Measurements from ENCODE around the gene RND2. TPM values are rescaled to one million over a fixed set of nuclear protein-coding genes. Genes with fewer than 3 reads are reported as not detected.

The RND2 gene
- total and polyA plus RNA-seq, 4 donors = 1.9 to 2.8 (median 2.2) TPM

DNA sequence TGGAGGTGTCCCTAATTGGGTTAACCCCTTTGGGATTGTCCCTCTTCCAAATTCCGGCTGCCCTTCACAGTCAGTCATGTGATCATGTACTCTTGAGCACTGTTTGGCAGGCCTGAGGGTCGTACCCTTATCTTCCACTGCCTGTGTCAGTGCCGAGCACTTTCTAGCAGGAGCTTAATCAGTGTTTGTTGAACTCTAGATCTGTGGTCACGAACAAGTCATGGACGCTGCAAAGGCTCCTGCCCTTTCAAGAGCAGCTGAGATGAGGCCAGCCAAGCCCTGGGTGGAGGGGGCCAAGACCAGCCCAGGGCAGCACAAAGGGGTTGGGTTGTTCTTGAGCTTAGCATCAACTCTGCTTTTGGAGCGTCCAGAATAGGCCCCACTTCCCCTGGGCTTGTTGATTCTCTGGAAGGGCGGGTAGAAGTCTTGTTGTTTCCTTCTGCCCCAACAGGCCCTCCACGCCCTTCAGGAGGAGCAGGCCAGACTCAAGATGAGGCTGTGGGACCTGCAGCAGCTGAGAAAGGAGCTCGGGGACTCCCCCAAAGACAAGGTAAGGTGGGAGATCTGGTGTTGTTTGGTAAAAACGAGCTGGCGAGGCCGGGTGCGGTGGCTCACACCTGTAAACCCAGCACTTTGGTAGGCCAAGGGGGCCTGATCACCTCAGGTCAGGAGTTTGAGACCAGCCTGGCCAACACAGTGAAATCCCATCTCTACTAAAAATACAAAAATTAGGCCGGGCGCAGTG is 13.1 kb upstream of the RND2 start:
- no peaks in the 10 kb centered on the region for H3K27me3 ChIP-seq (ENCODE audit: control insufficient read depth in 4 of 4, insufficient read depth in 4 of 4, low read length in 3 of 4)
- H3K9ac ChIP-seq (ENCODE audit: low read depth in 1 of 2, low read length in 2 of 2) = no peak overlapping the region
- peaks cover 0 to 12% (median 10%) of the 10 kb centered on the region in 4 donors for H3K4me1 ChIP-seq (ENCODE audit: control insufficient read depth in 4 of 4, insufficient read depth in 4 of 4, low read length in 3 of 4)
- WGBS = 87% methylated on average over 15 of the region's 15 CpGs
- DNase-seq (ENCODE audit: low spot score) = no peak
- H3K36me3 ChIP-seq (ENCODE audit: control insufficient read depth in 4 of 4, insufficient read depth in 3 of 4, low read depth in 1 of 4, low read length in 3 of 4) = peaks cover 1 to 28% (median 10%) of the 10 kb centered on the region in 4 donors
- H3K9me3 ChIP-seq (ENCODE audit: control insufficient read depth in 4 of 4, low read length in 3 of 4) = no peaks in the 10 kb centered on the region
- H3K4me3 ChIP-seq (ENCODE audit: low read depth in 1 of 3, low read length in 3 of 3) = no peak overlapping the region
- H3K27ac ChIP-seq (ENCODE audit: low read depth in 1 of 2, low read length in 2 of 2) = no peak overlapping the region
- no peak for TF ChIP-seq JUND (IDR thresholded peaks at IDR 0.05)
- TF ChIP-seq, protein P1, sequence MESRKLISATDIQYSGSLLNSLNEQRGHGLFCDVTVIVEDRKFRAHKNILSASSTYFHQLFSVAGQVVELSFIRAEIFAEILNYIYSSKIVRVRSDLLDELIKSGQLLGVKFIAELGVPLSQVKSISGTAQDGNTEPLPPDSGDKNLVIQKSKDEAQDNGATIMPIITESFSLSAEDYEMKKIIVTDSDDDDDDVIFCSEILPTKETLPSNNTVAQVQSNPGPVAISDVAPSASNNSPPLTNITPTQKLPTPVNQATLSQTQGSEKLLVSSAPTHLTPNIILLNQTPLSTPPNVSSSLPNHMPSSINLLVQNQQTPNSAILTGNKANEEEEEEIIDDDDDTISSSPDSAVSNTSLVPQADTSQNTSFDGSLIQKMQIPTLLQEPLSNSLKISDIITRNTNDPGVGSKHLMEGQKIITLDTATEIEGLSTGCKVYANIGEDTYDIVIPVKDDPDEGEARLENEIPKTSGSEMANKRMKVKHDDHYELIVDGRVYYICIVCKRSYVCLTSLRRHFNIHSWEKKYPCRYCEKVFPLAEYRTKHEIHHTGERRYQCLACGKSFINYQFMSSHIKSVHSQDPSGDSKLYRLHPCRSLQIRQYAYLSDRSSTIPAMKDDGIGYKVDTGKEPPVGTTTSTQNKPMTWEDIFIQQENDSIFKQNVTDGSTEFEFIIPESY (IDR thresholded peaks at IDR 0.05) = no peak
- peak; percentile 52 for TF ChIP-seq NR2F2 (IDR thresholded peaks at IDR 0.05)
- no peak for TF ChIP-seq FOXA2 (IDR thresholded peaks at IDR 0.05)
- TF ChIP-seq TAF1 (conservative IDR thresholded peaks at IDR 0.05) = no peak

DNA sequence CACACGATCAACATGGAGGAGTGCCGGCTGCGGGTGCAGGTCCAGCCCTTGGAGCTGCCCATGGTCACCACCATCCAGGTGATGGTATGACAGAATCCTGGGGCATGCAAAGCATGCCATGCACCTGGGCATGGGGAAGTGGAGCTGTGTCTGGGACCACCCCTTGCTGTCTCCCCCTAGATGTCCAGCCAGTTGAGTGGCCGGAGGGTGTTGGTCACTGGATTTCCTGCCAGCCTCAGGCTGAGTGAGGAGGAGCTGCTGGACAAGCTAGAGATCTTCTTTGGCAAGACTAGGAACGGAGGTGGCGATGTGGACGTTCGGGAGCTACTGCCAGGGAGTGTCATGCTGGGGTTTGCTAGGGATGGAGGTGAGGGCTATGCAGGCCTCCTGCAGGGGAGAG is 11.7 kb upstream of the RND2 start:
- Histone ChIP-seq H3K27me3 (ENCODE audit: control insufficient read depth in 4 of 4, insufficient read depth in 4 of 4, low read length in 3 of 4) (no peaks in the 10 kb centered on the region), H3K27ac (ENCODE audit: low read depth in 1 of 2, low read length in 2 of 2) (no peak overlapping the region), H3K9ac (ENCODE audit: low read depth in 1 of 2, low read length in 2 of 2) (no peak overlapping the region), H3K36me3 (ENCODE audit: control insufficient read depth in 4 of 4, insufficient read depth in 3 of 4, low read depth in 1 of 4, low read length in 3 of 4) (peaks cover 1 to 28% (median 10%) of the 10 kb centered on the region in 4 donors), H3K4me1 (ENCODE audit: control insufficient read depth in 4 of 4, insufficient read depth in 4 of 4, low read length in 3 of 4) (peaks cover 0 to 11% (median 9%) of the 10 kb centered on the region in 4 donors), H3K9me3 (ENCODE audit: control insufficient read depth in 4 of 4, low read length in 3 of 4) (no peaks in the 10 kb centered on the region), H3K4me3 (ENCODE audit: low read depth in 1 of 3, low read length in 3 of 3) (no peak overlapping the region)
- no peak for TF ChIP-seq TAF1 (conservative IDR thresholded peaks at IDR 0.05)
- no peak for TF ChIP-seq HNF4A (conservative IDR thresholded peaks at IDR 0.05)
- no peak for TF ChIP-seq RXRA (IDR thresholded peaks at IDR 0.05)
- no peak for TF ChIP-seq NR2F2 (IDR thresholded peaks at IDR 0.05)
- DNase-seq (ENCODE audit: low spot score) = no peak
- WGBS = 93% methylated on average over 8 of the region's 8 CpGs

DNA sequence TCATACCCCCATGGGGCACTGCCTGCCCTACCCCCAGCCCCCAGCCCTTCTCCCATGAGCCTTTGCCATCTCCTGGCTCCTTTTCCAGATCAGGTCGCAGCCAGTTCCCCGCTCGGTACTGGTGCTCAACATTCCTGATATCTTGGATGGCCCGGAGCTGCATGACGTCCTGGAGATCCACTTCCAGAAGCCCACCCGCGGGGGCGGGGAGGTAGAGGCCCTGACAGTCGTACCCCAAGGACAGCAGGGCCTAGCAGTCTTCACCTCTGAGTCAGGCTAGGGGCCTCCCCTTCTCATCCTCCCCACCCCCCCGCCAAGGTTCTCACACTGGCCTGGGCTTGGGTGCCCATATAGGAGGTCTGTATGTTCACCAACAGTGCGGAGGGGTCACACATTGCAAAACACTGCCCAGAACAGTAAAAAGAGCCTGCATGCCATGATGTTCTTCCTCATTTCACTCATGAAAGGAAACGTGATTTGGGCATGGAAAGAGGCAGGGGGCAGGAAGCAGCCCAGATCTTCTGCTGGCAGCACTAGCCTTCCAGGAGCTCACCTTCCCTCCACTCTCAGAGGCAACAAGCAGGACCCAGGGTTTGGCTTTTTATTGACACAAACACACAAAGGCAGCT is 10.9 kb upstream of the RND2 start:
- Histone ChIP-seq H3K9ac (ENCODE audit: low read depth in 1 of 2, low read length in 2 of 2) (no peak overlapping the region), H3K4me3 (ENCODE audit: low read depth in 1 of 3, low read length in 3 of 3) (no peak overlapping the region), H3K9me3 (ENCODE audit: control insufficient read depth in 4 of 4, low read length in 3 of 4) (no peaks in the 10 kb centered on the region), H3K36me3 (ENCODE audit: control insufficient read depth in 4 of 4, insufficient read depth in 3 of 4, low read depth in 1 of 4, low read length in 3 of 4) (peaks cover 0 to 28% (median 10%) of the 10 kb centered on the region in 4 donors), H3K27me3 (ENCODE audit: control insufficient read depth in 4 of 4, insufficient read depth in 4 of 4, low read length in 3 of 4) (no peaks in the 10 kb centered on the region), H3K4me1 (ENCODE audit: control insufficient read depth in 4 of 4, insufficient read depth in 4 of 4, low read length in 3 of 4) (peaks cover 0 to 11% (median 9%) of the 10 kb centered on the region in 4 donors), H3K27ac (ENCODE audit: low read depth in 1 of 2, low read length in 2 of 2) (no peak overlapping the region)
- WGBS = 88% methylated on average over 12 of the region's 12 CpGs
- DNase-seq (ENCODE audit: low spot score) = no peak
- TF ChIP-seq HNF4A (conservative IDR thresholded peaks at IDR 0.05) = no peak
- no peak for TF ChIP-seq YY1 (IDR thresholded peaks at IDR 0.05)
- TF ChIP-seq TAF1 (conservative IDR thresholded peaks at IDR 0.05) = no peak
- TF ChIP-seq SP1 (IDR thresholded peaks at IDR 0.05) = no peak
- TF ChIP-seq, protein P2, sequence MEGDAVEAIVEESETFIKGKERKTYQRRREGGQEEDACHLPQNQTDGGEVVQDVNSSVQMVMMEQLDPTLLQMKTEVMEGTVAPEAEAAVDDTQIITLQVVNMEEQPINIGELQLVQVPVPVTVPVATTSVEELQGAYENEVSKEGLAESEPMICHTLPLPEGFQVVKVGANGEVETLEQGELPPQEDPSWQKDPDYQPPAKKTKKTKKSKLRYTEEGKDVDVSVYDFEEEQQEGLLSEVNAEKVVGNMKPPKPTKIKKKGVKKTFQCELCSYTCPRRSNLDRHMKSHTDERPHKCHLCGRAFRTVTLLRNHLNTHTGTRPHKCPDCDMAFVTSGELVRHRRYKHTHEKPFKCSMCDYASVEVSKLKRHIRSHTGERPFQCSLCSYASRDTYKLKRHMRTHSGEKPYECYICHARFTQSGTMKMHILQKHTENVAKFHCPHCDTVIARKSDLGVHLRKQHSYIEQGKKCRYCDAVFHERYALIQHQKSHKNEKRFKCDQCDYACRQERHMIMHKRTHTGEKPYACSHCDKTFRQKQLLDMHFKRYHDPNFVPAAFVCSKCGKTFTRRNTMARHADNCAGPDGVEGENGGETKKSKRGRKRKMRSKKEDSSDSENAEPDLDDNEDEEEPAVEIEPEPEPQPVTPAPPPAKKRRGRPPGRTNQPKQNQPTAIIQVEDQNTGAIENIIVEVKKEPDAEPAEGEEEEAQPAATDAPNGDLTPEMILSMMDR (IDR thresholded peaks at IDR 0.05; ENCODE audit: low read depth, low read length, missing input control) = no peak
- TF ChIP-seq EGR1 (IDR thresholded peaks at IDR 0.05; ENCODE audit: low read depth in 2 of 2) = no peak
- TF ChIP-seq, protein P3, sequence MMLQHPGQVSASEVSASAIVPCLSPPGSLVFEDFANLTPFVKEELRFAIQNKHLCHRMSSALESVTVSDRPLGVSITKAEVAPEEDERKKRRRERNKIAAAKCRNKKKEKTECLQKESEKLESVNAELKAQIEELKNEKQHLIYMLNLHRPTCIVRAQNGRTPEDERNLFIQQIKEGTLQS (IDR thresholded peaks at IDR 0.05) = no peak
- no peak for TF ChIP-seq RAD21 (IDR thresholded peaks at IDR 0.05)
- no peak for TF ChIP-seq JUND (IDR thresholded peaks at IDR 0.05)
- TF ChIP-seq, protein P4, sequence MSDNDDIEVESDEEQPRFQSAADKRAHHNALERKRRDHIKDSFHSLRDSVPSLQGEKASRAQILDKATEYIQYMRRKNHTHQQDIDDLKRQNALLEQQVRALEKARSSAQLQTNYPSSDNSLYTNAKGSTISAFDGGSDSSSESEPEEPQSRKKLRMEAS (IDR thresholded peaks at IDR 0.05) = no peak
- TF ChIP-seq, protein P5, sequence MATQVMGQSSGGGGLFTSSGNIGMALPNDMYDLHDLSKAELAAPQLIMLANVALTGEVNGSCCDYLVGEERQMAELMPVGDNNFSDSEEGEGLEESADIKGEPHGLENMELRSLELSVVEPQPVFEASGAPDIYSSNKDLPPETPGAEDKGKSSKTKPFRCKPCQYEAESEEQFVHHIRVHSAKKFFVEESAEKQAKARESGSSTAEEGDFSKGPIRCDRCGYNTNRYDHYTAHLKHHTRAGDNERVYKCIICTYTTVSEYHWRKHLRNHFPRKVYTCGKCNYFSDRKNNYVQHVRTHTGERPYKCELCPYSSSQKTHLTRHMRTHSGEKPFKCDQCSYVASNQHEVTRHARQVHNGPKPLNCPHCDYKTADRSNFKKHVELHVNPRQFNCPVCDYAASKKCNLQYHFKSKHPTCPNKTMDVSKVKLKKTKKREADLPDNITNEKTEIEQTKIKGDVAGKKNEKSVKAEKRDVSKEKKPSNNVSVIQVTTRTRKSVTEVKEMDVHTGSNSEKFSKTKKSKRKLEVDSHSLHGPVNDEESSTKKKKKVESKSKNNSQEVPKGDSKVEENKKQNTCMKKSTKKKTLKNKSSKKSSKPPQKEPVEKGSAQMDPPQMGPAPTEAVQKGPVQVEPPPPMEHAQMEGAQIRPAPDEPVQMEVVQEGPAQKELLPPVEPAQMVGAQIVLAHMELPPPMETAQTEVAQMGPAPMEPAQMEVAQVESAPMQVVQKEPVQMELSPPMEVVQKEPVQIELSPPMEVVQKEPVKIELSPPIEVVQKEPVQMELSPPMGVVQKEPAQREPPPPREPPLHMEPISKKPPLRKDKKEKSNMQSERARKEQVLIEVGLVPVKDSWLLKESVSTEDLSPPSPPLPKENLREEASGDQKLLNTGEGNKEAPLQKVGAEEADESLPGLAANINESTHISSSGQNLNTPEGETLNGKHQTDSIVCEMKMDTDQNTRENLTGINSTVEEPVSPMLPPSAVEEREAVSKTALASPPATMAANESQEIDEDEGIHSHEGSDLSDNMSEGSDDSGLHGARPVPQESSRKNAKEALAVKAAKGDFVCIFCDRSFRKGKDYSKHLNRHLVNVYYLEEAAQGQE (IDR thresholded peaks at IDR 0.05) = no peak
- TF ChIP-seq FOXA1 (IDR thresholded peaks at IDR 0.05) = no peak
- no peak for TF ChIP-seq FOXA2 (IDR thresholded peaks at IDR 0.05)
- TF ChIP-seq NR2F2 (IDR thresholded peaks at IDR 0.05) = no peak
- TF ChIP-seq GABPA (IDR thresholded peaks at IDR 0.05 in 1 of 2, conservative IDR thresholded peaks at IDR 0.05 in 1 of 2) = no peak
